MG63 (cell line): ENCODE data around the gene TET3. TPM values are rescaled to one million over a fixed set of nuclear protein-coding genes. Genes with fewer than 3 reads are reported as not detected.
A peak's percentile ranks its signal among the peaks of the same experiment; 100 is the strongest.

Experiments used
- DNase-seq: peaks from one replicate; pipeline ENCODE4 v3.0.0-alpha.2; 2020
- H3K27me3 ChIP-seq: fragments of 250-450 bp; sonication (Bioruptor Pico); 2 replicates; pipeline ENCODE4 v1.5.1; 2020; ENCODE audit warnings: mild to moderate bottlenecking, moderate library complexity
- H3K36me3 ChIP-seq: fragments of 250-450 bp; sonication (Bioruptor Pico); 2 replicates; pipeline ENCODE4 v1.5.1; 2020; ENCODE audit warnings: mild to moderate bottlenecking, moderate library complexity
- H3K4me3 ChIP-seq: fragments of 250-450 bp; sonication (Bioruptor Pico); 2 replicates; pipeline ENCODE4 v1.5.1; 2020; ENCODE audit warnings: mild to moderate bottlenecking, moderate library complexity
- H3K9me3 ChIP-seq: fragments of 250-450 bp; sonication (Bioruptor Pico); 2 replicates; pipeline ENCODE4 v1.5.1; 2020; ENCODE audit warnings: mild to moderate bottlenecking, moderate library complexity
- total RNA-seq: library from RNA; depleted of rRNA; stranded (reverse); fragments of >200 nt; shearing (Covaris generic); gene quantifications from 2 replicates; pipeline ENCODE4 v1.2.3, GENCODE V29; 2014; ENCODE audit warnings: low replicate concordance

The TET3 gene
- total RNA-seq, 1 experiment from 2014 or later = 2.1 TPM

- Histone ChIP-seq H3K4me3 (no peak overlapping the region), H3K9me3 (no peaks in the 10 kb centered on the region), H3K27me3 (no peaks in the 10 kb centered on the region), H3K36me3 (peaks cover 27% of the 10 kb centered on the region)
- no peak for DNase-seq
Observed at GRCh38 chr2:73961823-73962615, 22.7 kb upstream of the TET3 start.

GRCh38 chr2:73962798-73963197 lies 21.9 kb upstream of the TET3 start:
- Histone ChIP-seq H3K4me3 (no peak overlapping the region), H3K9me3 (no peaks in the 10 kb centered on the region), H3K27me3 (no peaks in the 10 kb centered on the region), H3K36me3 (peaks cover 24% of the 10 kb centered on the region)
- DNase-seq = no peak

GRCh38 chr2:73963385-73964120 lies 21.2 kb upstream of the TET3 start:
- Histone ChIP-seq H3K27me3 (no peaks in the 10 kb centered on the region), H3K9me3 (no peaks in the 10 kb centered on the region), H3K4me3 (no peak overlapping the region), H3K36me3 (peaks cover 17% of the 10 kb centered on the region)
- no peak for DNase-seq

- no peak for DNase-seq
- peaks cover 10% of the 10 kb centered on the region for H3K36me3 ChIP-seq
- no peaks in the 10 kb centered on the region for H3K27me3 ChIP-seq
- no peak overlapping the region for H3K4me3 ChIP-seq
- no peaks in the 10 kb centered on the region for H3K9me3 ChIP-seq
Observed at GRCh38 chr2:73964223-73964622, 20.5 kb upstream of the TET3 start.

- DNase-seq = no peak
- Histone ChIP-seq H3K4me3 (no peak overlapping the region), H3K27me3 (no peaks in the 10 kb centered on the region), H3K9me3 (no peaks in the 10 kb centered on the region), H3K36me3 (0 out of 2 replicates have a peak, but pooled peaks cover 3% of the 10 kb centered on the region)
Observed at GRCh38 chr2:73965053-73965452, 19.7 kb upstream of the TET3 start.

GRCh38 chr2:73968357-73968937 lies 16.3 kb upstream of the TET3 start:
- Histone ChIP-seq H3K27me3 (no peaks in the 10 kb centered on the region), H3K4me3 (no peak overlapping the region), H3K9me3 (no peaks in the 10 kb centered on the region), H3K36me3 (no peaks in the 10 kb centered on the region)
- DNase-seq = no peak

- Histone ChIP-seq H3K27me3 (no peaks in the 10 kb centered on the region), H3K36me3 (no peaks in the 10 kb centered on the region), H3K9me3 (no peaks in the 10 kb centered on the region), H3K4me3 (no peak overlapping the region)
- no peak for DNase-seq
Observed at GRCh38 chr2:73969356-73969755, 15.4 kb upstream of the TET3 start.

GRCh38 chr2:73970141-73970803 lies 14.4 kb upstream of the TET3 start:
- H3K27me3 ChIP-seq = no peaks in the 10 kb centered on the region
- no peak for DNase-seq
- no peak overlapping the region for H3K4me3 ChIP-seq
- H3K36me3 ChIP-seq = no peaks in the 10 kb centered on the region
- no peaks in the 10 kb centered on the region for H3K9me3 ChIP-seq

GRCh38 chr2:73970850-73971471 lies 13.7 kb upstream of the TET3 start:
- Histone ChIP-seq H3K27me3 (no peaks in the 10 kb centered on the region), H3K36me3 (no peaks in the 10 kb centered on the region), H3K9me3 (no peaks in the 10 kb centered on the region), H3K4me3 (no peak overlapping the region)
- peak; percentile 56 for DNase-seq

- Histone ChIP-seq H3K27me3 (no peaks in the 10 kb centered on the region), H3K36me3 (no peaks in the 10 kb centered on the region), H3K9me3 (no peaks in the 10 kb centered on the region), H3K4me3 (no peak overlapping the region)
- no peak for DNase-seq
Observed at GRCh38 chr2:73971722-73972121, 13.0 kb upstream of the TET3 start.

- no peaks in the 10 kb centered on the region for H3K9me3 ChIP-seq
- H3K36me3 ChIP-seq = no peaks in the 10 kb centered on the region
- H3K27me3 ChIP-seq = no peaks in the 10 kb centered on the region
- H3K4me3 ChIP-seq = no peak overlapping the region
- no peak for DNase-seq
Observed at GRCh38 chr2:73972846-73973245, 11.9 kb upstream of the TET3 start.

GRCh38 chr2:73975731-73976130 lies 9.0 kb upstream of the TET3 start:
- no peak overlapping the region for H3K4me3 ChIP-seq
- no peak for DNase-seq
- no peaks in the 10 kb centered on the region for H3K36me3 ChIP-seq
- H3K9me3 ChIP-seq = no peaks in the 10 kb centered on the region
- no peaks in the 10 kb centered on the region for H3K27me3 ChIP-seq

GRCh38 chr2:73976803-73977202 lies 7.9 kb upstream of the TET3 start:
- Histone ChIP-seq H3K36me3 (no peaks in the 10 kb centered on the region), H3K27me3 (no peaks in the 10 kb centered on the region), H3K4me3 (no peak overlapping the region), H3K9me3 (no peaks in the 10 kb centered on the region)
- no peak for DNase-seq

- no peak overlapping the region for H3K4me3 ChIP-seq
- DNase-seq = no peak
- H3K9me3 ChIP-seq = no peaks in the 10 kb centered on the region
- no peaks in the 10 kb centered on the region for H3K36me3 ChIP-seq
- H3K27me3 ChIP-seq = no peaks in the 10 kb centered on the region
Observed at GRCh38 chr2:73977466-73977865, 7.2 kb upstream of the TET3 start.

- Histone ChIP-seq H3K4me3 (no peak overlapping the region), H3K9me3 (no peaks in the 10 kb centered on the region), H3K36me3 (no peaks in the 10 kb centered on the region), H3K27me3 (no peaks in the 10 kb centered on the region)
- no peak for DNase-seq
Observed at GRCh38 chr2:73979021-73979420, 5.7 kb upstream of the TET3 start.

- Histone ChIP-seq H3K9me3 (no peaks in the 10 kb centered on the region), H3K27me3 (no peaks in the 10 kb centered on the region), H3K4me3 (no peak overlapping the region), H3K36me3 (no peaks in the 10 kb centered on the region)
- peak; percentile 75 for DNase-seq
Observed at GRCh38 chr2:73979686-73980085, 5.0 kb upstream of the TET3 start.

GRCh38 chr2:73980566-73980965 lies 4.1 kb upstream of the TET3 start:
- DNase-seq = no peak
- no peaks in the 10 kb centered on the region for H3K9me3 ChIP-seq
- peak overlapping the region; percentile 56 for H3K4me3 ChIP-seq
- H3K27me3 ChIP-seq = no peaks in the 10 kb centered on the region
- H3K36me3 ChIP-seq = no peaks in the 10 kb centered on the region; the same call in 1 of the 2 replicates
